H1 (cell line): Measurements from ENCODE around the gene TRAF1. TPM values are rescaled to one million over a fixed set of nuclear protein-coding genes. Genes with fewer than 3 reads are reported as not detected.

Experiments
- ASH2L ChIP-seq: fragments of 200-600, 300-600 bp; sonication (generic); IDR thresholded peaks from one replicate; pipeline ENCODE4 v1.7.1; 2017; ENCODE audit warnings: low read length
- BACH1 ChIP-seq: IDR thresholded peaks from 2 replicates; pipeline ENCODE4 v1.6.1; 2012; ENCODE audit warnings: low read length, improper control_type of control experiment
- CHD2 ChIP-seq: IDR thresholded peaks from 2 replicates; pipeline ENCODE4 v1.6.1; 2012; ENCODE audit warnings: low read length, improper control_type of control experiment
- CREB1 ChIP-seq: IDR thresholded peaks from 2 replicates; pipeline ENCODE4 v1.6.1; 2012; ENCODE audit warnings: inconsistent platforms
- CTBP2 ChIP-seq: IDR thresholded peaks from 2 replicates; pipeline ENCODE4 v1.7.0; 2011; ENCODE audit warnings: borderline replicate concordance, mild to moderate bottlenecking, moderate library complexity, mixed read lengths, low read length; ENCODE audit not compliant: insufficient read depth, insufficient read length
- CTCF ChIP-seq, 3 experiments: IDR thresholded peaks; 1 replicate in 2 of 3; 2 replicates in 1 of 3; pipeline versions ENCODE4 v1.5.1 to v1.6.1; 2011; ENCODE audit warnings: low read length in 3 of 3, mild to moderate bottlenecking in 3 of 3, inconsistent platforms in 2 of 3, low read depth in 1 of 3, moderate library complexity in 1 of 3; ENCODE audit not compliant: insufficient read depth in 1 of 3; ENCODE audit errors: control extremely low read depth in 1 of 3
- EGR1 ChIP-seq: IDR thresholded peaks from 2 replicates; pipeline ENCODE4 v1.6.1; 2011; ENCODE audit warnings: low read depth, low read length, borderline replicate concordance
- HDAC2 ChIP-seq, 2 experiments: fragments of 300-600 bp in 1 of 2; sonication (generic) in 1 of 2; IDR thresholded peaks; 2 replicates each; pipeline ENCODE4 v1.6.1; 2011 to 2012; ENCODE audit warnings: low read depth in 2 of 2, low read length in 2 of 2, mild to moderate bottlenecking in 2 of 2, moderate library complexity in 2 of 2, borderline replicate concordance in 1 of 2, inconsistent platforms in 1 of 2
- JUND ChIP-seq: IDR thresholded peaks from 2 replicates; pipeline ENCODE4 v1.6.1; 2011; ENCODE audit warnings: mild to moderate bottlenecking, improper control_type of control experiment, low read length
- KDM5A ChIP-seq: fragments of 200-600 bp; IDR thresholded peaks from 2 replicates; pipeline ENCODE4 v1.7.1; 2012; ENCODE audit warnings: mild to moderate bottlenecking, low read length, inconsistent platforms, mixed read lengths
- NANOG ChIP-seq: IDR thresholded peaks from 2 replicates; pipeline ENCODE4 v1.6.1; 2011; ENCODE audit warnings: low read length, low read depth, mild to moderate bottlenecking, inconsistent platforms; ENCODE audit not compliant: insufficient read depth, poor library complexity, severe bottlenecking
- RBBP5 ChIP-seq: IDR thresholded peaks from 2 replicates; pipeline ENCODE4 v1.7.1; 2012; ENCODE audit warnings: low read depth, mild to moderate bottlenecking, inconsistent platforms, low read length, moderate library complexity, borderline replicate concordance
- SIN3A ChIP-seq, 2 experiments: IDR thresholded peaks in 1 of 2; conservative IDR thresholded peaks in 1 of 2; 2 replicates each; pipeline ENCODE4 v1.6.1; 2011 to 2012; ENCODE audit warnings: low read length in 2 of 2, improper control_type of control experiment in 1 of 2, low read depth in 1 of 2, mild to moderate bottlenecking in 1 of 2
- SIX5 ChIP-seq: IDR thresholded peaks from 2 replicates; pipeline ENCODE4 v1.6.1; 2011; ENCODE audit warnings: mild to moderate bottlenecking, low read depth, low read length
- SP1 ChIP-seq: IDR thresholded peaks from 2 replicates; pipeline ENCODE4 v1.6.1; 2011; ENCODE audit warnings: low read depth, low read length
- SP2 ChIP-seq: IDR thresholded peaks from 2 replicates; pipeline ENCODE4 v1.6.1; 2012; ENCODE audit warnings: mild to moderate bottlenecking, low read length, inconsistent platforms
- SP4 ChIP-seq: IDR thresholded peaks from 2 replicates; pipeline ENCODE4 v1.6.1; 2012; ENCODE audit warnings: low read length, inconsistent platforms
- SRF ChIP-seq: IDR thresholded peaks from 2 replicates; pipeline ENCODE4 v1.6.1; 2011; ENCODE audit warnings: mild to moderate bottlenecking, low read depth, low read length, moderate library complexity
- SUZ12 ChIP-seq: fragments of 200-600 bp; sonication (generic); IDR thresholded peaks from 2 replicates; pipeline ENCODE4 v1.6.1; 2012; ENCODE audit warnings: mild to moderate bottlenecking, inconsistent platforms, low read length, moderate library complexity, mixed read lengths
- TBP ChIP-seq: IDR thresholded peaks from 2 replicates; pipeline ENCODE4 v1.6.1; 2011; ENCODE audit warnings: low read depth, low read length, improper control_type of control experiment
- TEAD4 ChIP-seq: IDR thresholded peaks from 2 replicates; pipeline ENCODE4 v1.6.1; 2012; ENCODE audit warnings: low read depth, low read length, inconsistent platforms, mixed read lengths
- polyA plus RNA-seq, 7 experiments: library from polyadenylated mRNA; depleted of rRNA in 3 of 7; stranded (reverse) in 5 of 7; unstranded in 2 of 7; fragments of >200 nt in 5 of 7; fragments of 200-250 nt in 2 of 7; gene quantifications; 1 replicate in 5 of 7; 2 replicates in 1 of 7; 4 replicates in 1 of 7; pipeline versions ENCODE4 v1.2.1 to v1.2.3, GENCODE V29; 2011 to 2013; ENCODE audit warnings: missing spikeins in 2 of 7, mixed read lengths in 2 of 7
- total RNA-seq: library from RNA; stranded (reverse); fragmentation: NEBNext Ultra II Directional; extraction: Animal tissue kit (Norgen Biotek cat#: 25700); gene quantifications from 2 replicates; pipeline ENCODE4 v1.2.1, GENCODE V29; 2021
- TF ChIP-seq, protein P1 (sequence below): IDR thresholded peaks from 2 replicates; pipeline ENCODE4 v1.6.1; 2012; ENCODE audit warnings: inconsistent platforms

TRAF1 gene
- total and polyA plus RNA-seq, 2 of the 8 experiments (the other 6 are each of a cell fraction or from before 2014, with no cell fraction given): 1.6 to 3.2 TPM

GRCh38 chr9:120868676-120869359 is 57.8 kb downstream of the TRAF1 start (continued):
- TF ChIP-seq SRF: no peak
- TF ChIP-seq SP1: no peak
- TF ChIP-seq CHD2: no peak
- no peak for TF ChIP-seq CTBP2
- no peak for TF ChIP-seq SIX5
- no peak for TF ChIP-seq NANOG
- TF ChIP-seq ASH2L: no peak
- TF ChIP-seq TBP: no peak
- TF ChIP-seq JUND: no peak
- TF ChIP-seq EGR1: no peak
- TF ChIP-seq CREB1: 0 out of 2 replicates have a peak, but pooled peaks have one; percentile 38
- peak; percentile 47 to 72; a peak in 1 of 4 replicates for TF ChIP-seq HDAC2 (IDR thresholded peaks at IDR 0.05; ENCODE audit: borderline replicate concordance in 1 of 2, low read depth in 2 of 2, low read length in 2 of 2)
- TF ChIP-seq, protein P1, sequence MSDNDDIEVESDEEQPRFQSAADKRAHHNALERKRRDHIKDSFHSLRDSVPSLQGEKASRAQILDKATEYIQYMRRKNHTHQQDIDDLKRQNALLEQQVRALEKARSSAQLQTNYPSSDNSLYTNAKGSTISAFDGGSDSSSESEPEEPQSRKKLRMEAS: no peak; the same call in 1 of the 2 replicates
- peak; percentile 52 to 68 (median 62) for TF ChIP-seq CTCF (IDR thresholded peaks at IDR 0.05; ENCODE audit: control extremely low read depth in 1 of 3, insufficient read depth in 1 of 3, low read depth in 1 of 3, low read length in 3 of 3)
- peak; percentile 46; the same call in 1 of the 2 replicates for TF ChIP-seq BACH1
- no peak for TF ChIP-seq TEAD4
- TF ChIP-seq SP2: no peak
- peak; percentile 86; the same call in 1 of the 2 replicates for TF ChIP-seq RBBP5
- no peak; a peak in 1 of 4 replicates for TF ChIP-seq SIN3A (conservative IDR thresholded peaks at IDR 0.05 in 1 of 2, IDR thresholded peaks at IDR 0.05 in 1 of 2; ENCODE audit: low read depth in 1 of 2, low read length in 2 of 2)
- no peak for TF ChIP-seq SUZ12
- TF ChIP-seq KDM5A: no peak
- TF ChIP-seq SP4: peak; percentile 58; the same call in 1 of the 2 replicates
